NOMO-1 treated with dmso at 0.1 percent for 144 hours (cell line): ENCODE results near the gene RAB8A.

Experiments
- DNase-seq: peaks from one replicate; lab custom pipeline; 2025; ENCODE audit not compliant: unreplicated experiment; lab: John Stamatoyannopoulos, UW

Gene RAB8A

DNA sequence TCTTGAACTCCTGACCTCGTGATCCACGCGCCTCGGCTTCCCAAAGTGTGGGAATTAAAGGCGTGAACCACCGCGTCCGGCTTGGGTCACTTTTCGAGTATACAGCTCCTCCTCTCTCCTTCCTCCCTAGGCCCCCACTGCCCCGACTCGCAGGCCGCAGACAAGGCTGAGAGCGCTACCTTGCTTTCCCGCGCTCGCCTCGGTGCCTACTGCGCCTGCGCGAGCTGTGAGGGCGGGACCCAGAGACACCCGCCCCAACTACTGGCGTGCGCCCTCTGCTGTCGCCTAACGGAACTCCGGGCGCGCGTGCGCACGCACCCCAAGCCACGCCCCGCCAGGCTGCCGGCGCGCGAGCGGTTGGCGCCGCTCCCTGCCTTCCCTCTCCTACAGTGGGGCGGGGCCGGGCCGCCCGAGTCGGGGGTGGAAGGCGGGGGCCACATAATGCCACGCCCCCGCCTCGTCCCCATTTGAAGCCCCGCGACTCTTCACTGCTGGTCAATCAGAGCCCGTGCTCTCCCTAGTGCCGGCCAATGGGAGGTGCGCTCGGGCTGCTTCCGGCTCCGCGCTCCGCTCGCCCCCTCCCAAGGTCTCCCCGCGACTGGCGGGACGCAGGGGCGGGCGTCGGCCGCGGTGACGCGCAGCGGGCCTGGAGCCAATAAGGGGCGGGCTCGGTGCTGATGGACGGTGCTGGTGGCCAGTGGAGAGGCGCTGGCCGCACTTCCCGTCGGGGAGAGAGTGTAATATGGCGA, at the start of gene RAB8A:
Gene RAB8A (plus strand): TSS at position 730 of the 749 bp plus-strand sequence. CDS start 13 bp downstream, at position 743.
- peak; percentile 98 for DNase-seq

- DNase-seq = no peak
Measured at GRCh38 chr19:16061943-16062342, 49.7 kb upstream of the RAB8A start.

DNA sequence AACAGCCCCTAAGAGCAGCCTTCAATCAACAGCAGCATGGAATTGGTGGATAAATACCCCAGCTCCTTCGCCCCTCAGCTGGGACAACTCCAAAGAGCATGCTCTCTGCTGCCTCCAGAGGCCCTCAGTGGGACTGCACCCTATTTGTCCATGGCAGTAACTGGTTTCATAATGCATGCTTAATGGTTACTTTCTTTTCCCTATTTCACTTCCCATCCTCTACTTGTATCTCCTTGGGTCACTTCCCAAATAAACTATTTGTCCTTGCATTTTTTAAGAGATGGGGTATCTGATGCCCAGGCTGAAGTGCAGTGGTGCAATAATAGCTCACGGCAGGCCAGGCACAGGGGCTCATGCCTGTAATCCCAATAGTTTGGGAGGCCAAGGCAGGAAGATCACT, 48.9 kb upstream of the RAB8A start:
- DNase-seq = peak; percentile 25

- DNase-seq = no peak
Measured at GRCh38 chr19:16064209-16064889, 47.3 kb upstream of the RAB8A start.

DNA sequence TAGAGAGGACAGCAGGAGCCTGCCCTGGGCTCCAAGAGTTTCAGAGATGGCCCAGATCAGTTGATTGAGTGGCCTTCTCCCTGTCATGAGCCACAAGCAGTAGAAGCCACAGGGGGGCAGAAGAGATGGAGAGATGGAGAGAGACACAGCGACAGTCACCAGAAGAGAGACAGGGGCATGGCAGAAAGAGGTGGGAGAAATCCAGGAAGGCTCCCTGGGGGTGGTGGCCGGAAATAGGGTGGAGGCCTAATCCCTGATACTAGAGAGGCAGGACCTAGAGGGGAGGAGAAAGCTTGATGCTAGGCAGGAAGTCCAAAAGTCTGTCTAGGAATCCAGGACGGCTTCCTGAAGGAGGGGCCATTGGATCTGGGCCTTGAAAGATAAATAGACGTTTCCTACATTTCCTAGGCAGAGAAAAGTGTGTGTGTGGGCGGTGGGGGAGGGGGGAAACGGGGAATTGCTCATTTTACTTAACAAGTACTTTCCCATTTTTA, 45.0 kb upstream of the RAB8A start:
- DNase-seq = no peak

DNA sequence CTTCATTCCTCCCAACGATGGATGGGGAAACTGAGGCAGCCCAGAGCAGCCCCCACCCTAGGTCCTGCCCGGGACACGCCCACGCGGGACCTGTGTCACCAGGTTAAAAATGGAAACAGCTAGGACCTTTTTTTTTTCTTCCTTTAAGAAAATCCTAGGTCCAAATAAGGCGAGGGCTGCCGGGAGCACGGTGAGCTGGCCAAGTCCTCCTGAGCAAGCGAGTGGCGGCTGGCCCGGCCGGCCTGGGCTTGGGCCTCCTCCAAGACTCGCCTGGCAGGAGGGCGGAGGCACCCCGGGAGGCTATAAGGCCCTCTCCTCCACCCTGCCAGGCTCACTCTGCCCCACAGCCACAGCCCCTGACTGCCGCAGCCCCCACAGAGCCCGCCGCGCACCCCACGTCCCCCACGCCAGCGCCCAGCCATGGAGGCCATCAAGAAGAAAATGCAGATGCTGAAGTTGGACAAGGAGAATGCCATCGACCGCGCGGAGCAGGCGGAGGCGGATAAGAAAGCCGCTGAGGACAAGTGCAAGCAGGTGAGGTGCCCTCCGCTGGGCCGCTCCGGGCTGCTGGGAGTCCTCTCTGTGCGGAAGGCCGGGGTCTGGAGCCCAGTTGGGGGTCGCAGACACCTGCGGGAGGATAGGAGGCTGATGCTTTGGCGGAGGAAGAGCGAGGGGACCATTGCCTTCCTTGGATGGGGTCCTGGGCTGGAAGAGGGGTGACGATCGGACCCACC, 44.3 kb upstream of the RAB8A start:
- DNase-seq = no peak

DNA sequence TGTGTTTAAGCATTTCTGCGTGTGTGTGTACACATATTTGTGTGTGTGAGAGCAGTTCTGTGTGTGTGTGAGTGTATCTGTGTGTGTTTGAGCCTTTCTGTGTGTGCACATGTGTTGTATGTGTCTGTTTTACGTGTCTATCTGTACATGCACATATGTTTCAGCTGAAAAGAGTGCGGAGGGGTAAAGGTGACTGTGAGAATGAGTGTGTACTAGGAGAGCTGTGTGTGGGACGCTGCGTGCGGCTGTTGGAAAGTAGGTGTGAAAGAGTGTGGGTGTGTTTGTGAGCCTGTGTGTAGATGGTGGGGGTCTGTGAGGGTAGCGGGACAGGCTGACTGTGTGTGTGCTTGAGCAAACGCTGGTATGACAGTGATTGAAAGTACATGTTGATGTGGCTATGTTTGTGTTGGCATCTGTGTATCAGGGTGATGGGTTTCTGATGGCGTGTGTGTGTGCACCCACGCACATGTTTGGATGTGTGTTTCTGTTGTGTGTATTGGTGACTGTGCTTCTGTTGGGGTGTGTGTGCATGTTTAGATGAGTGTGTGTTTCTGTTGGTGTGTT, 42.9 kb upstream of the RAB8A start:
- no peak for DNase-seq

- no peak for DNase-seq
Measured at GRCh38 chr19:16069813-16070365, 41.8 kb upstream of the RAB8A start.

- DNase-seq = peak; percentile 50
Measured at GRCh38 chr19:16070366-16070990, 41.2 kb upstream of the RAB8A start.

- DNase-seq = no peak
Measured at GRCh38 chr19:16071072-16071691, 40.5 kb upstream of the RAB8A start.

GRCh38 chr19:16073481-16073880, 38.2 kb upstream of the RAB8A start:
- DNase-seq = no peak

DNA sequence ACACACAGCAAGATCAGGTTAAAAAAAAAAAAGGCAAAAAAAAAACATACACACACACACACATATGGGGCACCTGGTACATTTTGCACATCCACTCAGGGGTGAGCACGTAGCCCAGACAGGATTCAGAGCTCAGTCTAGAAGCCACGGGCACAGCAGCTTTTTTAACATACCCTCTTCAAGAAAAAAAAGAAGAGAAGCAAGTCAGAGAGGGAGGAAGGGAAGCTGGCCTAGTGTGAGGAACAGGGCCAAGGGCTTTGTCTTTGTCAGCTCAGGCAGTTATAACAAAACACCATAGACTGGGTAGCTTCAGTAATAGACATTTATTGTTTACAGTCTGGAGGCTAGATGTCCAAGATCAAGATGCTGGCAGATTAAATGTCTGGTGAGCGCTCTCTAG, 37.7 kb upstream of the RAB8A start:
- no peak for DNase-seq

- no peak for DNase-seq
Measured at GRCh38 chr19:16074488-16075365, 37.0 kb upstream of the RAB8A start.

DNA sequence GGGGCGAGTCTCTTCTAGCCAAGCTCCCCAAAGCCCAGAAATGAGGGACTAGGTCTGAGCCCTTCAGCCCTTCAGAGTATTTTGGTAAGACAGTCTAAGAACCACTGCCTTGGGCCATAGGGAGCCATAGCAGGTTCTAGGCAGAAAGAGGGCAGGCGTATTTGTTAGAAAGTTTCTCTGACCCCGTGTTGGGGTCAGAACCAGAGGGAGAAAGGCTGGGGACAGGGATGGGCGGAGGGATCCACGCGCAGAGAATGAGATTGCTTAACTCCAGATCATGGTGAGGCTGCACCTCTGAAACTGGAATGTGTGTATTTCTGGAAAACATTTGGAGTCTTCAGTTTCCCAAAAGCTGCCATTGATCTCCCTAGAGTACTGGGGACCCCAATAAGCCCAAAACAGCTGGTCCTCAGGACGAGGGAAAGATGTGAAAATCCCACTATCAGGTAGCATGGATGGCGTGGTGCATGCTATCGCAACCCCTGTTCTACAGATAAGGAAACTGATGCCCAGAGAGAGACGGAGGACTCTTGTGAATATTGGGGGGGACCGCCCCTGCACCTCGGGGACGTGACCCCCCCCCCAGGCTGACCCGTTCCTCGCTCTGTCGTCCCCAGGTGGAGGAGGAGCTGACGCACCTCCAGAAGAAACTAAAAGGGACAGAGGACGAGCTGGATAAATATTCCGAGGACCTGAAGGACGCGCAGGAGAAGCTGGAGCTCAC, 36.1 kb upstream of the RAB8A start:
- DNase-seq = no peak

- DNase-seq = peak; percentile 76
Measured at GRCh38 chr19:16076154-16076957, 35.3 kb upstream of the RAB8A start, which contains the start of gene TPM4. TSS of gene TPM4 (plus strand) at chr19:16076495. CDS start at chr19:16076566, 71 bp downstream.

- no peak for DNase-seq
Measured at GRCh38 chr19:16076958-16077611, 34.6 kb upstream of the RAB8A start.
